Activated naive CD4-positive, alpha-beta T cell treated with anti-CD3 and anti-CD28 coated beads, Interleukin-2, amount 50 U/mL, for 72 hours (primary cell): ENCODE data around the gene CD55. TPM values are rescaled to one million over a fixed set of nuclear protein-coding genes. Genes with fewer than 3 reads are reported as not detected.

ENCODE experiments used
- ATAC-seq, 2 donors: fragments of 150-1000 bp; cut with Tn5 transposase; 2 replicates each; pipeline ENCODE4 v1.10.0; 2021; ENCODE audit warnings: mild to moderate bottlenecking in 2 of 2, moderate library complexity in 2 of 2
- DNase-seq, 2 donors: peaks; one replicate each; pipeline ENCODE4 v3.0.0; 2021 to 2022; ENCODE audit warnings: low spot score in 2 of 2
- H3K27ac Mint-ChIP-seq, 2 donors: one replicate each; pipeline ENCODE4 v1.8.0; 2022; ENCODE audit warnings: mild to moderate bottlenecking in 2 of 2, mixed read lengths in 2 of 2
- H3K36me3 Mint-ChIP-seq, 2 donors: one replicate each; pipeline ENCODE4 v1.8.0; 2022; ENCODE audit warnings: mixed read lengths in 2 of 2
- H3K9me3 Mint-ChIP-seq, 2 donors: one replicate each; pipeline ENCODE4 v1.8.0; 2022; ENCODE audit warnings: mixed read lengths in 2 of 2
- total RNA-seq, 2 donors: library from RNA; stranded (reverse); gene quantifications; one replicate each; pipeline ENCODE4 v1.2.3, GENCODE V29; 2022

Gene CD55
- total RNA-seq, 2 donors from 2014 or later, result 55.1 to 141 TPM

- ATAC-seq (no peak), DNase-seq (no peak)
- Mint-ChIP-seq H3K9me3 (peaks cover 12 to 18% of the 10 kb centered on the region in 2 donors), H3K36me3 (peaks cover 42 to 67% of the 10 kb centered on the region in 2 donors), H3K27ac (peak overlapping the region; percentile 3 to 90)
Observed at GRCh38 chr1:207334337-207334736, 12.9 kb downstream of the CD55 start.

- ATAC-seq, result no peak
- no peak for DNase-seq
- peaks cover 39 to 67% of the 10 kb centered on the region in 2 donors for H3K36me3 Mint-ChIP-seq
- peaks cover 12 to 16% of the 10 kb centered on the region in 2 donors for H3K9me3 Mint-ChIP-seq
- peak overlapping the region; percentile 89 to 90 for H3K27ac Mint-ChIP-seq
Observed at GRCh38 chr1:207335138-207335537, 13.7 kb downstream of the CD55 start.

- peak; percentile 35 to 48 for ATAC-seq
- Mint-ChIP-seq H3K9me3 (peaks cover 12 to 16% of the 10 kb centered on the region in 2 donors), H3K36me3 (peaks cover 37 to 67% of the 10 kb centered on the region in 2 donors), H3K27ac (peak overlapping the region; percentile 89 to 90)
- no peak for DNase-seq
Observed at GRCh38 chr1:207335695-207336363, 14.4 kb downstream of the CD55 start.

GRCh38 chr1:207336559-207337467, 15.3 kb downstream of the CD55 start:
- Mint-ChIP-seq H3K27ac (peak overlapping the region; percentile 89 to 90), H3K36me3 (peaks cover 46 to 69% of the 10 kb centered on the region in 2 donors), H3K9me3 (peaks cover 12 to 21% of the 10 kb centered on the region in 2 donors)
- peak; percentile 79 to 83 for ATAC-seq
- DNase-seq, result peak; percentile 47 to 55

GRCh38 chr1:207342332-207342731, 20.9 kb downstream of the CD55 start:
- H3K9me3 Mint-ChIP-seq, result peaks cover 0 to 11% of the 10 kb centered on the region in 2 donors
- ATAC-seq (no peak), DNase-seq (no peak)
- peaks cover 70 to 80% of the 10 kb centered on the region in 2 donors for H3K36me3 Mint-ChIP-seq
- no peak overlapping the region for H3K27ac Mint-ChIP-seq

GRCh38 chr1:207343675-207344074, 22.2 kb downstream of the CD55 start:
- Mint-ChIP-seq H3K27ac (no peak overlapping the region), H3K36me3 (peaks cover 81 to 87% of the 10 kb centered on the region in 2 donors), H3K9me3 (peaks cover 0 to 11% of the 10 kb centered on the region in 2 donors)
- DNase-seq, result no peak
- ATAC-seq, result no peak

GRCh38 chr1:207344221-207344620, 22.7 kb downstream of the CD55 start:
- Mint-ChIP-seq H3K36me3 (peaks cover 82 to 91% of the 10 kb centered on the region in 2 donors), H3K27ac (peak overlapping the region; percentile 17 to 71), H3K9me3 (peaks cover 0 to 11% of the 10 kb centered on the region in 2 donors)
- ATAC-seq (no peak), DNase-seq (no peak)

GRCh38 chr1:207345644-207346477, 24.4 kb downstream of the CD55 start:
- DNase-seq (no peak), ATAC-seq (peak; percentile 24 to 69)
- Mint-ChIP-seq H3K27ac (peak overlapping the region; percentile 71 to 88), H3K36me3 (peaks cover 88 to 91% of the 10 kb centered on the region in 2 donors), H3K9me3 (peaks cover 2 to 28% of the 10 kb centered on the region in 2 donors)

- Mint-ChIP-seq H3K36me3 (peaks cover 86 to 90% of the 10 kb centered on the region in 2 donors), H3K27ac (peak overlapping the region in 1 of 2 donors; percentile 48), H3K9me3 (peaks cover 6 to 26% of the 10 kb centered on the region in 2 donors)
- DNase-seq (no peak), ATAC-seq (no peak)
Observed at GRCh38 chr1:207346513-207346912, 25.0 kb downstream of the CD55 start.

GRCh38 chr1:207349979-207350378, 28.5 kb downstream of the CD55 start:
- peaks cover 6 to 21% of the 10 kb centered on the region in 2 donors for H3K9me3 Mint-ChIP-seq
- no peak for DNase-seq
- no peak for ATAC-seq
- peaks cover 60 to 84% of the 10 kb centered on the region in 2 donors for H3K36me3 Mint-ChIP-seq
- H3K27ac Mint-ChIP-seq, result no peak overlapping the region

- peaks cover 37 to 71% of the 10 kb centered on the region in 2 donors for H3K36me3 Mint-ChIP-seq
- no peak overlapping the region for H3K27ac Mint-ChIP-seq
- ATAC-seq, result no peak
- no peak for DNase-seq
- H3K9me3 Mint-ChIP-seq, result peaks cover 6 to 21% of the 10 kb centered on the region in 2 donors
Observed at GRCh38 chr1:207352554-207352953, 31.1 kb downstream of the CD55 start.

- peaks cover 17 to 55% of the 10 kb centered on the region in 2 donors for H3K36me3 Mint-ChIP-seq
- DNase-seq (no peak), ATAC-seq (no peak)
- H3K9me3 Mint-ChIP-seq, result peaks cover 6 to 12% of the 10 kb centered on the region in 2 donors
- H3K27ac Mint-ChIP-seq, result no peak overlapping the region
Observed at GRCh38 chr1:207355060-207355459, 33.6 kb downstream of the CD55 start.

GRCh38 chr1:207355513-207356295, 34.2 kb downstream of the CD55 start:
- ATAC-seq (no peak), DNase-seq (no peak)
- Mint-ChIP-seq H3K36me3 (peaks cover 10 to 48% of the 10 kb centered on the region in 2 donors), H3K9me3 (peaks cover 6% of the 10 kb centered on the region in 2 donors), H3K27ac (no peak overlapping the region)

- Mint-ChIP-seq H3K9me3 (peaks cover 0 to 5% of the 10 kb centered on the region in 2 donors), H3K27ac (no peak overlapping the region), H3K36me3 (peaks cover 0 to 9% of the 10 kb centered on the region in 2 donors)
- DNase-seq (no peak), ATAC-seq (no peak)
Observed at GRCh38 chr1:207361029-207361428, 39.6 kb downstream of the CD55 start.

- ATAC-seq (no peak), DNase-seq (no peak)
- H3K27ac Mint-ChIP-seq, result no peak overlapping the region
- H3K9me3 Mint-ChIP-seq, result peaks cover 0 to 5% of the 10 kb centered on the region in 2 donors
- peaks cover 0 to 9% of the 10 kb centered on the region in 2 donors for H3K36me3 Mint-ChIP-seq
Observed at GRCh38 chr1:207361889-207362288, 40.4 kb downstream of the CD55 start.
